ENCODE data around the gene IFT43. TPM values are rescaled to one million over a fixed set of nuclear protein-coding genes. Genes with fewer than 3 reads are reported as not detected.

Gene IFT43
- total RNA-seq, 1 donor from 2014 or later: 36.8 TPM

- no peak overlapping the region for H3K9ac ChIP-seq
- no peak for DNase-seq (ENCODE audit: low spot score)
- TF ChIP-seq, protein P1, sequence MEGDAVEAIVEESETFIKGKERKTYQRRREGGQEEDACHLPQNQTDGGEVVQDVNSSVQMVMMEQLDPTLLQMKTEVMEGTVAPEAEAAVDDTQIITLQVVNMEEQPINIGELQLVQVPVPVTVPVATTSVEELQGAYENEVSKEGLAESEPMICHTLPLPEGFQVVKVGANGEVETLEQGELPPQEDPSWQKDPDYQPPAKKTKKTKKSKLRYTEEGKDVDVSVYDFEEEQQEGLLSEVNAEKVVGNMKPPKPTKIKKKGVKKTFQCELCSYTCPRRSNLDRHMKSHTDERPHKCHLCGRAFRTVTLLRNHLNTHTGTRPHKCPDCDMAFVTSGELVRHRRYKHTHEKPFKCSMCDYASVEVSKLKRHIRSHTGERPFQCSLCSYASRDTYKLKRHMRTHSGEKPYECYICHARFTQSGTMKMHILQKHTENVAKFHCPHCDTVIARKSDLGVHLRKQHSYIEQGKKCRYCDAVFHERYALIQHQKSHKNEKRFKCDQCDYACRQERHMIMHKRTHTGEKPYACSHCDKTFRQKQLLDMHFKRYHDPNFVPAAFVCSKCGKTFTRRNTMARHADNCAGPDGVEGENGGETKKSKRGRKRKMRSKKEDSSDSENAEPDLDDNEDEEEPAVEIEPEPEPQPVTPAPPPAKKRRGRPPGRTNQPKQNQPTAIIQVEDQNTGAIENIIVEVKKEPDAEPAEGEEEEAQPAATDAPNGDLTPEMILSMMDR (IDR thresholded peaks at IDR 0.05): no peak
- no peak for TF ChIP-seq EZH2 (IDR thresholded peaks at IDR 0.05)
- TF ChIP-seq EZH2phosphoT487 (IDR thresholded peaks at IDR 0.05): no peak
- H3K4me2 ChIP-seq: no peak overlapping the region
- no peak overlapping the region for H3K4me3 ChIP-seq
- H3K27me3 ChIP-seq: no peaks in the 10 kb centered on the region
- H3K79me2 ChIP-seq (ENCODE audit: low read depth): no peaks in the 10 kb centered on the region
- no peak overlapping the region for H3K27ac ChIP-seq
- Mint-ChIP-seq H3K36me3 (peaks cover 2% of the 10 kb centered on the region), H3K4me3 (no peak overlapping the region), H3K27me3 (ENCODE audit: insufficient read depth, low read depth) (no peaks in the 10 kb centered on the region), H3K4me1 (no peaks in the 10 kb centered on the region), H3K9me3 (no peaks in the 10 kb centered on the region), H3K27ac (no peak overlapping the region)
- H3F3A ChIP-seq (ENCODE audit: low read depth): no peaks in the 10 kb centered on the region
- H4K20me1 ChIP-seq (ENCODE audit: low read depth): no peaks in the 10 kb centered on the region
- no peak overlapping the region for H2AFZ ChIP-seq (replicated peaks)
- H3K4me1 ChIP-seq: no peaks in the 10 kb centered on the region
- H3K9me3 ChIP-seq (ENCODE audit: low read depth): no peaks in the 10 kb centered on the region
- H3K36me3 ChIP-seq: no peaks in the 10 kb centered on the region
Measured at GRCh38 chr14:75944607-75945241, 40.8 kb upstream of the IFT43 start.

DNA sequence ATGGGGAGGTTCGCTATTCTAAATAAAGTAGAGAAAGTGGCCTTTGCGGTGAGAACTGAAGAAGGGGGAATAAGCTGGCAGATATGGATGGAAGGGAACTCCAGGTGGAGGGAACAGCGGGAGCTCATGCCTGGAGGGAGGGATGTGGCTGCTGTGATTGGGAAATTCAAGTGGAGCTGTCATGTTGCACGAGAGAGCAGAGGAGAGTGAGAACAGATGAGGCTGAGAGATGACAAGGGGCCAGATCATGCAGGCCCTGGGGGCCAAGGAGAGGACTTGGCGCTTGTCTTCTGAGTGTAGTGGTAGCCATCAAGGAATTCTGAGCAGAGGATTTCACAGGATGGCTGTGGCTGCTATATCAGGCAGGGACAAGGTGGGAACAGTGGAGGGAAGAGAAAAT is 38.8 kb upstream of the IFT43 start:
- Histone ChIP-seq H3K27me3 (no peaks in the 10 kb centered on the region), H3K79me2 (ENCODE audit: low read depth) (no peaks in the 10 kb centered on the region), H3K4me1 (no peaks in the 10 kb centered on the region), H2AFZ (replicated peaks) (no peak overlapping the region), H3K4me3 (no peak overlapping the region), H3K27ac (no peak overlapping the region), H3K9ac (no peak overlapping the region), H3K36me3 (no peaks in the 10 kb centered on the region), H3K9me3 (ENCODE audit: low read depth) (no peaks in the 10 kb centered on the region), H3K4me2 (no peak overlapping the region), H3F3A (ENCODE audit: low read depth) (no peaks in the 10 kb centered on the region), H4K20me1 (ENCODE audit: low read depth) (no peaks in the 10 kb centered on the region)
- no peak overlapping the region for H3K27ac Mint-ChIP-seq
- H3K4me1 Mint-ChIP-seq: no peaks in the 10 kb centered on the region
- H3K36me3 Mint-ChIP-seq: no peaks in the 10 kb centered on the region
- H3K4me3 Mint-ChIP-seq: no peak overlapping the region
- no peaks in the 10 kb centered on the region for H3K9me3 Mint-ChIP-seq
- no peak for DNase-seq (ENCODE audit: low spot score)
- no peaks in the 10 kb centered on the region for H3K27me3 Mint-ChIP-seq (ENCODE audit: insufficient read depth, low read depth)
- TF ChIP-seq EZH2phosphoT487 (IDR thresholded peaks at IDR 0.05): no peak
- TF ChIP-seq, protein P1 (IDR thresholded peaks at IDR 0.05): no peak

- no peaks in the 10 kb centered on the region for H3F3A ChIP-seq (ENCODE audit: low read depth)
- no peak overlapping the region for H3K9ac ChIP-seq
- H3K27ac ChIP-seq: no peak overlapping the region
- Mint-ChIP-seq H3K36me3 (peaks cover 8% of the 10 kb centered on the region), H3K4me1 (no peaks in the 10 kb centered on the region), H3K27ac (no peak overlapping the region), H3K9me3 (no peaks in the 10 kb centered on the region), H3K27me3 (ENCODE audit: insufficient read depth, low read depth) (no peaks in the 10 kb centered on the region), H3K4me3 (no peak overlapping the region)
- H3K9me3 ChIP-seq (ENCODE audit: low read depth): no peaks in the 10 kb centered on the region
- H3K4me2 ChIP-seq: no peak overlapping the region
- no peaks in the 10 kb centered on the region for H3K36me3 ChIP-seq
- no peak for DNase-seq (ENCODE audit: low spot score)
- no peaks in the 10 kb centered on the region for H4K20me1 ChIP-seq (ENCODE audit: low read depth)
- no peaks in the 10 kb centered on the region for H3K4me1 ChIP-seq
- TF ChIP-seq EZH2phosphoT487 (IDR thresholded peaks at IDR 0.05) (no peak), EZH2 (IDR thresholded peaks at IDR 0.05) (no peak)
- TF ChIP-seq, protein P1 (IDR thresholded peaks at IDR 0.05): no peak
- H3K27me3 ChIP-seq: no peaks in the 10 kb centered on the region
- no peak overlapping the region for H2AFZ ChIP-seq (replicated peaks)
- no peak overlapping the region for H3K4me3 ChIP-seq
- no peaks in the 10 kb centered on the region for H3K79me2 ChIP-seq (ENCODE audit: low read depth)
Measured at GRCh38 chr14:75952489-75952888, 33.1 kb upstream of the IFT43 start.

Measured in neural progenitor cell (in vitro differentiated cells).